Measurements from ENCODE around the gene ZNF710. TPM values are rescaled to one million over a fixed set of nuclear protein-coding genes. Genes with fewer than 3 reads are reported as not detected.

ZNF710 gene
- total and polyA plus RNA-seq, 9 of the 15 experiments (the other 6 are each of a cell fraction or from before 2014, with no cell fraction given): 0.56 to 14.2 (median 5.2) TPM

- 0 out of 2 replicates have a peak, but pooled peaks have one; percentile 18 for TF ChIP-seq THRA (IDR thresholded peaks at IDR 0.05)
- peak; percentile 17; the same call in 1 of the 2 replicates for TF ChIP-seq ARID1B (IDR thresholded peaks at IDR 0.05)
- TF ChIP-seq MAFK (IDR thresholded peaks at IDR 0.05; ENCODE audit: low read length): peak; percentile 32
- peak; percentile 34; the same call in 1 of the 2 replicates for TF ChIP-seq MAFF (IDR thresholded peaks at IDR 0.05; ENCODE audit: low read length)
- no peak for TF ChIP-seq MCM3 (IDR thresholded peaks at IDR 0.05)
- no peak for TF ChIP-seq NR2C2 (CRISPR knock-in tag; IDR thresholded peaks at IDR 0.05)
- TF ChIP-seq NR2C2 (tag; IDR thresholded peaks at IDR 0.05): peak; percentile 53; the same call in 1 of the 2 replicates
- TF ChIP-seq TRIM28 (IDR thresholded peaks at IDR 0.05): peak; percentile 96
- TF ChIP-seq, protein P1, sequence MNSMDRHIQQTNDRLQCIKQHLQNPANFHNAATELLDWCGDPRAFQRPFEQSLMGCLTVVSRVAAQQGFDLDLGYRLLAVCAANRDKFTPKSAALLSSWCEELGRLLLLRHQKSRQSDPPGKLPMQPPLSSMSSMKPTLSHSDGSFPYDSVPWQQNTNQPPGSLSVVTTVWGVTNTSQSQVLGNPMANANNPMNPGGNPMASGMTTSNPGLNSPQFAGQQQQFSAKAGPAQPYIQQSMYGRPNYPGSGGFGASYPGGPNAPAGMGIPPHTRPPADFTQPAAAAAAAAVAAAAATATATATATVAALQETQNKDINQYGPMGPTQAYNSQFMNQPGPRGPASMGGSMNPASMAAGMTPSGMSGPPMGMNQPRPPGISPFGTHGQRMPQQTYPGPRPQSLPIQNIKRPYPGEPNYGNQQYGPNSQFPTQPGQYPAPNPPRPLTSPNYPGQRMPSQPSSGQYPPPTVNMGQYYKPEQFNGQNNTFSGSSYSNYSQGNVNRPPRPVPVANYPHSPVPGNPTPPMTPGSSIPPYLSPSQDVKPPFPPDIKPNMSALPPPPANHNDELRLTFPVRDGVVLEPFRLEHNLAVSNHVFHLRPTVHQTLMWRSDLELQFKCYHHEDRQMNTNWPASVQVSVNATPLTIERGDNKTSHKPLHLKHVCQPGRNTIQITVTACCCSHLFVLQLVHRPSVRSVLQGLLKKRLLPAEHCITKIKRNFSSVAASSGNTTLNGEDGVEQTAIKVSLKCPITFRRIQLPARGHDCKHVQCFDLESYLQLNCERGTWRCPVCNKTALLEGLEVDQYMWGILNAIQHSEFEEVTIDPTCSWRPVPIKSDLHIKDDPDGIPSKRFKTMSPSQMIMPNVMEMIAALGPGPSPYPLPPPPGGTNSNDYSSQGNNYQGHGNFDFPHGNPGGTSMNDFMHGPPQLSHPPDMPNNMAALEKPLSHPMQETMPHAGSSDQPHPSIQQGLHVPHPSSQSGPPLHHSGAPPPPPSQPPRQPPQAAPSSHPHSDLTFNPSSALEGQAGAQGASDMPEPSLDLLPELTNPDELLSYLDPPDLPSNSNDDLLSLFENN (IDR thresholded peaks at IDR 0.05; ENCODE audit: low read depth in 2 of 2, low read length in 2 of 2): no peak
- no peak for TF ChIP-seq OTX1 (CRISPR knock-in tag; IDR thresholded peaks at IDR 0.05)
- TF ChIP-seq ETV1 (tag; conservative IDR thresholded peaks at IDR 0.05; ENCODE audit: low read depth): no peak
- TF ChIP-seq FOSL1 (tag; conservative IDR thresholded peaks at IDR 0.05): peak; percentile 78
- TF ChIP-seq, protein P2, sequence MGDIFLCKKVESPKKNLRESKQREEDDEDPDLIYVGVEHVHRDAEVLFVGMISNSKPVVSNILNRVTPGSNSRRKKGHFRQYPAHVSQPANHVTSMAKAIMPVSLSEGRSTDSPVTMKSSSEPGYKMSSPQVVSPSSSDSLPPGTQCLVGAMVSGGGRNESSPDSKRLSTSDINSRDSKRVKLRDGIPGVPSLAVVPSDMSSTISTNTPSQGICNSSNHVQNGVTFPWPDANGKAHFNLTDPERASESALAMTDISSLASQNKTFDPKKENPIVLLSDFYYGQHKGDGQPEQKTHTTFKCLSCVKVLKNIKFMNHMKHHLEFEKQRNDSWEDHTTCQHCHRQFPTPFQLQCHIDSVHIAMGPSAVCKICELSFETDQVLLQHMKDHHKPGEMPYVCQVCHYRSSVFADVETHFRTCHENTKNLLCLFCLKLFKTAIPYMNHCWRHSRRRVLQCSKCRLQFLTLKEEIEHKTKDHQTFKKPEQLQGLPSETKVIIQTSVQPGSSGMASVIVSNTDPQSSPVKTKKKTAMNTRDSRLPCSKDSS (IDR thresholded peaks at IDR 0.05; ENCODE audit: low read depth, partially characterized antibody): peak; percentile 87
- TF ChIP-seq, protein P3, sequence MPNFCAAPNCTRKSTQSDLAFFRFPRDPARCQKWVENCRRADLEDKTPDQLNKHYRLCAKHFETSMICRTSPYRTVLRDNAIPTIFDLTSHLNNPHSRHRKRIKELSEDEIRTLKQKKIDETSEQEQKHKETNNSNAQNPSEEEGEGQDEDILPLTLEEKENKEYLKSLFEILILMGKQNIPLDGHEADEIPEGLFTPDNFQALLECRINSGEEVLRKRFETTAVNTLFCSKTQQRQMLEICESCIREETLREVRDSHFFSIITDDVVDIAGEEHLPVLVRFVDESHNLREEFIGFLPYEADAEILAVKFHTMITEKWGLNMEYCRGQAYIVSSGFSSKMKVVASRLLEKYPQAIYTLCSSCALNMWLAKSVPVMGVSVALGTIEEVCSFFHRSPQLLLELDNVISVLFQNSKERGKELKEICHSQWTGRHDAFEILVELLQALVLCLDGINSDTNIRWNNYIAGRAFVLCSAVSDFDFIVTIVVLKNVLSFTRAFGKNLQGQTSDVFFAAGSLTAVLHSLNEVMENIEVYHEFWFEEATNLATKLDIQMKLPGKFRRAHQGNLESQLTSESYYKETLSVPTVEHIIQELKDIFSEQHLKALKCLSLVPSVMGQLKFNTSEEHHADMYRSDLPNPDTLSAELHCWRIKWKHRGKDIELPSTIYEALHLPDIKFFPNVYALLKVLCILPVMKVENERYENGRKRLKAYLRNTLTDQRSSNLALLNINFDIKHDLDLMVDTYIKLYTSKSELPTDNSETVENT (CRISPR knock-in tag; IDR thresholded peaks at IDR 0.05): no peak
- no peak for TF ChIP-seq ZNF354B (CRISPR knock-in tag; IDR thresholded peaks at IDR 0.05)
- no peak for TF ChIP-seq NBN (IDR thresholded peaks at IDR 0.05; ENCODE audit: low read depth)
- TF ChIP-seq E2F3 (CRISPR knock-in tag; IDR thresholded peaks at IDR 0.05): no peak
- 0 out of 2 replicates have a peak, but pooled peaks have one; percentile 10 for TF ChIP-seq TAL1 (IDR thresholded peaks at IDR 0.05)
- TF ChIP-seq MYBL2 (IDR thresholded peaks at IDR 0.05; ENCODE audit: low read depth): peak; percentile 88
- TF ChIP-seq MYBL2 (CRISPR knock-in tag; IDR thresholded peaks at IDR 0.05; ENCODE audit: borderline replicate concordance): no peak
- TF ChIP-seq ZEB2 (IDR thresholded peaks at IDR 0.05): 0 out of 2 replicates have a peak, but pooled peaks have one; percentile 45
- TF ChIP-seq MCM7 (IDR thresholded peaks at IDR 0.05): no peak
- TF ChIP-seq FOXM1 (IDR thresholded peaks at IDR 0.05; ENCODE audit: low read depth): peak; percentile 86
- no peak for TF ChIP-seq FOXM1 (CRISPR knock-in tag; IDR thresholded peaks at IDR 0.05; ENCODE audit: low read depth)
These were observed 113.4 kb downstream of the ZNF710 start (continued) for GRCh38 chr15:90114451-90114901.

All from K562 (cell line).